HepG2 (cell line): ENCODE measurements around the gene ZBTB46. TPM values are rescaled to one million over a fixed set of nuclear protein-coding genes. Genes with fewer than 3 reads are reported as not detected.

Experiments used
- DNMT1 ChIP-seq: sonication (generic); formaldehyde crosslinking; IDR thresholded peaks from 2 replicates; pipeline ENCODE4 v1.5.1; 2020; ENCODE audit warnings: mild to moderate bottlenecking, missing genetic modification reagents
- HNRNPL ChIP-seq: fragments of 200-400 bp; formaldehyde crosslinking; IDR thresholded peaks from 2 replicates; pipeline ENCODE4 v1.6.1; 2017; ENCODE audit warnings: mild to moderate bottlenecking, low read depth, low read length
- MYC ChIP-seq: sonication (generic); formaldehyde crosslinking; IDR thresholded peaks from 2 replicates; pipeline ENCODE4 v1.9.0; 2021; ENCODE audit warnings: missing genetic modification reagents, borderline replicate concordance
- PAF1 ChIP-seq: IDR thresholded peaks from 2 replicates; pipeline ENCODE4 v1.6.1; 2016; ENCODE audit warnings: missing genetic modification reagents, missing compliant biosample characterization
- SMAD9 ChIP-seq: sonication (generic); formaldehyde crosslinking; IDR thresholded peaks from 2 replicates; pipeline ENCODE4 v1.5.1; 2020; ENCODE audit warnings: mild to moderate bottlenecking, missing genetic modification reagents
- SOX6 ChIP-seq, 2 experiments: fragments of 450-650 bp in 1 of 2; sonication (generic) in 1 of 2; formaldehyde crosslinking in 1 of 2; IDR thresholded peaks; 2 replicates each; pipeline versions ENCODE4 v1.4.0 to v1.6.1; 2017 to 2020; ENCODE audit warnings: antibody characterized with exemption in 1 of 2, mild to moderate bottlenecking in 1 of 2, missing genetic modification reagents in 1 of 2
- ZC3H13 ChIP-seq: sonication (generic); formaldehyde crosslinking; IDR thresholded peaks from 2 replicates; pipeline ENCODE4 v1.8.1; 2023; ENCODE audit warnings: mild to moderate bottlenecking, missing genetic modification reagents, moderate library complexity
- ZNF253 ChIP-seq: sonication (generic); formaldehyde crosslinking; IDR thresholded peaks from 2 replicates; pipeline ENCODE4 v1.8.0; 2022; ENCODE audit warnings: mild to moderate bottlenecking, missing genetic modification reagents, borderline replicate concordance
- ZNF891 ChIP-seq: sonication (generic); formaldehyde crosslinking; IDR thresholded peaks from 2 replicates; pipeline ENCODE4 v1.5.0; 2020; ENCODE audit warnings: mild to moderate bottlenecking, missing genetic modification reagents
- polyA plus RNA-seq, 8 experiments: library from polyadenylated mRNA; depleted of rRNA in 3 of 8; stranded (reverse) in 7 of 8; unstranded in 1 of 8; fragments of >200 nt; fragmentation: Illumina TruSeq in 4 of 8; extraction: Trizol in 4 of 8; gene quantifications; 2 replicates each; pipeline versions ENCODE4 v1.2.1 to v1.2.3, GENCODE V29; 2011 to 2016; ENCODE audit warnings: low read depth in 4 of 8, missing spikeins in 1 of 8, mixed read lengths in 1 of 8; ENCODE audit not compliant: insufficient read depth in 1 of 8
- total RNA-seq, 5 experiments: library from RNA; depleted of rRNA; stranded (reverse); fragments of >200 nt; fragmentation: Illumina TruSeq; extraction: Trizol; gene quantifications; 2 replicates each; pipeline ENCODE4 v1.2.3, GENCODE V29; 2016; ENCODE audit warnings: low read depth in 1 of 5
- TF ChIP-seq, protein P1 (sequence below): sonication (generic); formaldehyde crosslinking; IDR thresholded peaks from 2 replicates; pipeline ENCODE4 v1.5.0; 2020; ENCODE audit warnings: mild to moderate bottlenecking, missing genetic modification reagents
- TF ChIP-seq, protein P2 (sequence below): sonication (generic); formaldehyde crosslinking; IDR thresholded peaks from 2 replicates; pipeline ENCODE4 v1.4.0; 2020; ENCODE audit warnings: missing genetic modification reagents
- TF ChIP-seq, protein P3 (sequence below): IDR thresholded peaks from 2 replicates; pipeline ENCODE4 v1.6.1; 2018; ENCODE audit warnings: missing genetic modification reagents
- TF ChIP-seq, protein P4 (sequence below): sonication (generic); formaldehyde crosslinking; IDR thresholded peaks from 2 replicates; pipeline ENCODE4 v1.4.0; 2020; ENCODE audit warnings: mild to moderate bottlenecking, missing genetic modification reagents
- TF ChIP-seq, protein P5 (sequence below): sonication (generic); formaldehyde crosslinking; IDR thresholded peaks from 2 replicates; pipeline ENCODE4 v1.8.1; 2022; ENCODE audit warnings: low read depth, mild to moderate bottlenecking, missing genetic modification reagents
- TF ChIP-seq, protein P6 (sequence below): sonication (generic); formaldehyde crosslinking; IDR thresholded peaks from 2 replicates; pipeline ENCODE4 v1.9.0; 2022; ENCODE audit warnings: missing genetic modification reagents, mild to moderate bottlenecking, borderline replicate concordance

ZBTB46 gene
- total and polyA plus RNA-seq, 2 of the 13 experiments (the other 11 are each of a cell fraction or from before 2014, with no cell fraction given): 1.6 to 13.5 TPM

DNA sequence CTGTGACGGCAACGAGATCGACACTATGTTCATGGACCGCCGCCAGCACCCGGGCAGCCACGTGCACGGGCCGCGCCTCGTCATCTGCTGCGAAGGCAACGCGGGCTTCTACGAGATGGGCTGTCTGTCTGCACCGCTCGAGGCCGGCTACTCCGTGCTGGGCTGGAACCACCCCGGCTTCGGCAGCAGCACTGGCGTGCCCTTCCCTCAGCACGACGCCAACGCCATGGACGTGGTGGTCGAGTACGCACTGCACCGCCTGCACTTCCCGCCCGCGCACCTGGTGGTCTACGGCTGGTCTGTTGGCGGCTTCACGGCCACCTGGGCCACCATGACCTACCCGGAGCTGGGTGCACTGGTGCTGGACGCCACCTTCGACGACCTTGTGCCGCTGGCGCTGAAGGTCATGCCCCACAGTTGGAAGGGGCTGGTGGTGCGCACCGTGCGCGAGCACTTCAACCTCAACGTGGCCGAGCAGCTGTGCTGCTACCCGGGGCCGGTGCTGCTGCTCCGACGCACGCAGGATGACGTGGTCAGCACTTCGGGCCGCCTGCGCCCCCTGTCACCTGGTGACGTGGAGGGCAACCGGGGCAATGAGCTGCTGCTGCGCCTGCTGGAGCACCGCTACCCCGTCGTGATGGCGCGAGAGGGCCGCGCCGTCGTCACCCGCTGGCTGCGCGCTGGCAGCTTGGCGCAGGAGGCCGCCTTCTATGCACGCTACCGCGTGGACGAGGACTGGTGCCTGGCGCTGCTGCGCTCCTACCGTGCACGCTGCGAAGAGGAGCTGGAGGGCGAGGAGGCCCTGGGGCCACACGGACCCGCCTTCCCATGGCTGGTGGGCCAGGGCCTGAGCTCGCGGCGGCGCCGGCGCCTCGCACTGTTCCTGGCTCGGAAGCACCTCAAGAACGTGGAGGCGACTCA, 31.2 kb upstream of the ZBTB46 start (continued):
- TF ChIP-seq, protein P1, sequence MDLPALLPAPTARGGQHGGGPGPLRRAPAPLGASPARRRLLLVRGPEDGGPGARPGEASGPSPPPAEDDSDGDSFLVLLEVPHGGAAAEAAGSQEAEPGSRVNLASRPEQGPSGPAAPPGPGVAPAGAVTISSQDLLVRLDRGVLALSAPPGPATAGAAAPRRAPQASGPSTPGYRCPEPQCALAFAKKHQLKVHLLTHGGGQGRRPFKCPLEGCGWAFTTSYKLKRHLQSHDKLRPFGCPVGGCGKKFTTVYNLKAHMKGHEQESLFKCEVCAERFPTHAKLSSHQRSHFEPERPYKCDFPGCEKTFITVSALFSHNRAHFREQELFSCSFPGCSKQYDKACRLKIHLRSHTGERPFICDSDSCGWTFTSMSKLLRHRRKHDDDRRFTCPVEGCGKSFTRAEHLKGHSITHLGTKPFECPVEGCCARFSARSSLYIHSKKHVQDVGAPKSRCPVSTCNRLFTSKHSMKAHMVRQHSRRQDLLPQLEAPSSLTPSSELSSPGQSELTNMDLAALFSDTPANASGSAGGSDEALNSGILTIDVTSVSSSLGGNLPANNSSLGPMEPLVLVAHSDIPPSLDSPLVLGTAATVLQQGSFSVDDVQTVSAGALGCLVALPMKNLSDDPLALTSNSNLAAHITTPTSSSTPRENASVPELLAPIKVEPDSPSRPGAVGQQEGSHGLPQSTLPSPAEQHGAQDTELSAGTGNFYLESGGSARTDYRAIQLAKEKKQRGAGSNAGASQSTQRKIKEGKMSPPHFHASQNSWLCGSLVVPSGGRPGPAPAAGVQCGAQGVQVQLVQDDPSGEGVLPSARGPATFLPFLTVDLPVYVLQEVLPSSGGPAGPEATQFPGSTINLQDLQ (CRISPR knock-in tag): 0 out of 2 replicates have a peak, but pooled peaks have one; percentile 31
- TF ChIP-seq MYC (CRISPR knock-in tag) (no peak), HNRNPL (peak; percentile 60; the same call in 1 of the 2 replicates), SMAD9 (CRISPR knock-in tag) (no peak), ZNF891 (CRISPR knock-in tag) (no peak), ZC3H13 (CRISPR knock-in tag) (peak; percentile 92; the same call in 1 of the 2 replicates), DNMT1 (peak; percentile 76; the same call in 1 of the 2 replicates), ZNF253 (CRISPR knock-in tag) (no peak), PAF1 (CRISPR knock-in tag) (peak; percentile 42; the same call in 1 of the 2 replicates), SOX6 (IDR thresholded peaks at IDR 0.05) (no peak), SOX6 (CRISPR knock-in tag; IDR thresholded peaks at IDR 0.05) (no peak)
- TF ChIP-seq, protein P2, sequence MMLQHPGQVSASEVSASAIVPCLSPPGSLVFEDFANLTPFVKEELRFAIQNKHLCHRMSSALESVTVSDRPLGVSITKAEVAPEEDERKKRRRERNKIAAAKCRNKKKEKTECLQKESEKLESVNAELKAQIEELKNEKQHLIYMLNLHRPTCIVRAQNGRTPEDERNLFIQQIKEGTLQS (CRISPR knock-in tag): no peak
- TF ChIP-seq, protein P3, sequence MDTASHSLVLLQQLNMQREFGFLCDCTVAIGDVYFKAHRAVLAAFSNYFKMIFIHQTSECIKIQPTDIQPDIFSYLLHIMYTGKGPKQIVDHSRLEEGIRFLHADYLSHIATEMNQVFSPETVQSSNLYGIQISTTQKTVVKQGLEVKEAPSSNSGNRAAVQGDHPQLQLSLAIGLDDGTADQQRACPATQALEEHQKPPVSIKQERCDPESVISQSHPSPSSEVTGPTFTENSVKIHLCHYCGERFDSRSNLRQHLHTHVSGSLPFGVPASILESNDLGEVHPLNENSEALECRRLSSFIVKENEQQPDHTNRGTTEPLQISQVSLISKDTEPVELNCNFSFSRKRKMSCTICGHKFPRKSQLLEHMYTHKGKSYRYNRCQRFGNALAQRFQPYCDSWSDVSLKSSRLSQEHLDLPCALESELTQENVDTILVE: no peak
- TF ChIP-seq, protein P4, sequence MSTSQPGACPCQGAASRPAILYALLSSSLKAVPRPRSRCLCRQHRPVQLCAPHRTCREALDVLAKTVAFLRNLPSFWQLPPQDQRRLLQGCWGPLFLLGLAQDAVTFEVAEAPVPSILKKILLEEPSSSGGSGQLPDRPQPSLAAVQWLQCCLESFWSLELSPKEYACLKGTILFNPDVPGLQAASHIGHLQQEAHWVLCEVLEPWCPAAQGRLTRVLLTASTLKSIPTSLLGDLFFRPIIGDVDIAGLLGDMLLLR (CRISPR knock-in tag): peak; percentile 45; the same call in 1 of the 2 replicates
- TF ChIP-seq, protein P5, sequence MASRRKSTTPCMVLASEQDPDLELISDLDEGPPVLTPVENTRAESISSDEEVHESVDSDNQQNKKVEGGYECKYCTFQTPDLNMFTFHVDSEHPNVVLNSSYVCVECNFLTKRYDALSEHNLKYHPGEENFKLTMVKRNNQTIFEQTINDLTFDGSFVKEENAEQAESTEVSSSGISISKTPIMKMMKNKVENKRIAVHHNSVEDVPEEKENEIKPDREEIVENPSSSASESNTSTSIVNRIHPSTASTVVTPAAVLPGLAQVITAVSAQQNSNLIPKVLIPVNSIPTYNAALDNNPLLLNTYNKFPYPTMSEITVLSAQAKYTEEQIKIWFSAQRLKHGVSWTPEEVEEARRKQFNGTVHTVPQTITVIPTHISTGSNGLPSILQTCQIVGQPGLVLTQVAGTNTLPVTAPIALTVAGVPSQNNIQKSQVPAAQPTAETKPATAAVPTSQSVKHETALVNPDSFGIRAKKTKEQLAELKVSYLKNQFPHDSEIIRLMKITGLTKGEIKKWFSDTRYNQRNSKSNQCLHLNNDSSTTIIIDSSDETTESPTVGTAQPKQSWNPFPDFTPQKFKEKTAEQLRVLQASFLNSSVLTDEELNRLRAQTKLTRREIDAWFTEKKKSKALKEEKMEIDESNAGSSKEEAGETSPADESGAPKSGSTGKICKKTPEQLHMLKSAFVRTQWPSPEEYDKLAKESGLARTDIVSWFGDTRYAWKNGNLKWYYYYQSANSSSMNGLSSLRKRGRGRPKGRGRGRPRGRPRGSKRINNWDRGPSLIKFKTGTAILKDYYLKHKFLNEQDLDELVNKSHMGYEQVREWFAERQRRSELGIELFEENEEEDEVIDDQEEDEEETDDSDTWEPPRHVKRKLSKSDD (CRISPR knock-in tag): peak; percentile 45; the same call in 1 of the 2 replicates
- TF ChIP-seq, protein P6, sequence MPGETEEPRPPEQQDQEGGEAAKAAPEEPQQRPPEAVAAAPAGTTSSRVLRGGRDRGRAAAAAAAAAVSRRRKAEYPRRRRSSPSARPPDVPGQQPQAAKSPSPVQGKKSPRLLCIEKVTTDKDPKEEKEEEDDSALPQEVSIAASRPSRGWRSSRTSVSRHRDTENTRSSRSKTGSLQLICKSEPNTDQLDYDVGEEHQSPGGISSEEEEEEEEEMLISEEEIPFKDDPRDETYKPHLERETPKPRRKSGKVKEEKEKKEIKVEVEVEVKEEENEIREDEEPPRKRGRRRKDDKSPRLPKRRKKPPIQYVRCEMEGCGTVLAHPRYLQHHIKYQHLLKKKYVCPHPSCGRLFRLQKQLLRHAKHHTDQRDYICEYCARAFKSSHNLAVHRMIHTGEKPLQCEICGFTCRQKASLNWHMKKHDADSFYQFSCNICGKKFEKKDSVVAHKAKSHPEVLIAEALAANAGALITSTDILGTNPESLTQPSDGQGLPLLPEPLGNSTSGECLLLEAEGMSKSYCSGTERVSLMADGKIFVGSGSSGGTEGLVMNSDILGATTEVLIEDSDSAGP (CRISPR knock-in tag): peak; percentile 41; the same call in 1 of the 2 replicates
